ENCODE data around the gene WASF3.

Gene WASF3

GRCh38 chr13:26589754-26590153 is 32.3 kb downstream of the WASF3 start:
- DNase-seq (ENCODE audit: low read depth in 2 of 2) = no peak

GRCh38 chr13:26590379-26590778 is 32.9 kb downstream of the WASF3 start:
- no peak for DNase-seq (ENCODE audit: low read depth in 2 of 2)

DNA sequence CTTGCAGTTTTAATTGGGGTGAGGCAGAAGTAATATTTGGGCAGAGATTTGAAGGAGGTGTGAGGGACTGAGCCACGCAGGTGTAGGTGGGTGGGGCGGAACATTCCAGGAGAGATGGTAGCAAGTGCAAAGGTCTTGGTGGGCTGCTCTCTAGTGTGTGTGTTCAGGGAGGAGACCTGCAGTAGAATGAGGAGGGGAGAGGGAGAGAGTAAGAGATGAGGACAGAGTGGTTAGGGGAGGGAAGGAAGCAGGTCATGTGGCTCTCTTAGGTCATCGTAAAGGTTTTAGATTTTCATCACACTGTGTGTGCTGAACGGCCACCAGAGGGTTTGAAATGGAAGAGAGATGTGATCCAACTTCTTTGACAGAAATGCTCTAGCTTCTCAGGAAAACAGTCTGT is 33.5 kb downstream of the WASF3 start:
- no peak for DNase-seq (ENCODE audit: low read depth in 2 of 2)

DNA sequence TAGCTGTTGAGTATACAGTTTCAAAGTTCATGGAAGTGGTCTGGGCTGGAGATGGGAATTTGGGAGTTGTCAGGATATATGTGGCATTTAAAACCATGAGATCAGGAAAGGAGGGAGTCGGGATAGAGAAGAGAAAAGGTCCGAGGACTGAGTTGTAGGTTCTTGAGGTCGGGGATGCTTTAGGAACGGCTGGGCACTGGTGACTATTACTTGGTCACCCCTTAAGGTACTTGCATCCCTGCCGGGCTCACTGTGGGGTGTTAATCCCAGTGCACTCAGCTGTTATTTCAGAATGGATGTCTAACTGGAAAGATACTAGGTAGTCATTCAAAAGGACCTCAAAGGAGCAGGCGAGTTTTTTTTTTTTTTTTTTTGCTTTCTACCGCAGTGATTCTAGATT is 34.2 kb downstream of the WASF3 start:
- DNase-seq (ENCODE audit: low read depth in 2 of 2) = no peak

GRCh38 chr13:26593661-26594060 is 36.2 kb downstream of the WASF3 start:
- DNase-seq (ENCODE audit: low read depth in 2 of 2) = no peak

DNA sequence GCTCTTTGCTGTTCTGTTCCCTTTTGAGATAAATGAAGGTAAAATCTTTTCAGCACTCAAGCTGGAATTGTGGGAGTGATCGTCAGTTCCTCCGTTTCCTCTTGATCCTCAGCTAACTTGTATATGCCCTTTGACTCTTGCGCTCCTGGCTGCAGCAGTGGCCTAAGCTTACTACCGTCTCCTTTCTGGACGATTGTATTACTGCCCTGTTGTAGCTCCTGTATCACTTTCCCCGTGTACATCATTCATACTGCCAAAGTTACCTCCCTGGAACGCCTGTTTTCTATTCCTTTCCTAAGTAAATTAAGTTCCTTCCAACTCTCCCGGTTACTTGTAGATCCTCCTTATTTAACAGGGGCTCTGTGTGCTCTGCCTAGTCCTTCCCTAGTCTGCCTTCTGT is 36.9 kb downstream of the WASF3 start:
- DNase-seq (ENCODE audit: low read depth in 2 of 2) = no peak

DNA sequence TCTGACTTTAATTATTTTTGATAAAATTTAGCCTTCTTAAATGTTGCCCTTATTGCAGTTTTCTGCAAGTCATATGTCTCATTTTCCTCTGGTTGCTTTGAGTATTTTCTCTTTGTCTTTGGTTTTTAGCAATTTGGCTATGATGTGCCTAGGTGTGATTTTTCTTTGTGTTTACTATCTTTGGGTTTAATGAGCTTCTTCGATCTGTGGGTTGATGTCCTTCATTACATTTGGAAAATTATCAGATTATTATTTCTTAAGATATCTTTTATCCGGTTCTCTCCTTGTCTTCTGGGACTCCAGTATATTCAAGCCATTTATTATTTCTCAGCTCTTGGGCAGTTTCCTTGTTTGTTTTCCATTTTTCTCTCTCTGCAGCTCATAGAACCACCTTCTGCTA is 39.0 kb downstream of the WASF3 start:
- no peak for DNase-seq (ENCODE audit: low read depth in 2 of 2)

- DNase-seq (ENCODE audit: low read depth in 2 of 2) = no peak
These were observed 41.9 kb downstream of the WASF3 start for GRCh38 chr13:26599403-26599802.

GRCh38 chr13:26599860-26600259 is 42.4 kb downstream of the WASF3 start:
- no peak for DNase-seq (ENCODE audit: low read depth in 2 of 2)

DNA sequence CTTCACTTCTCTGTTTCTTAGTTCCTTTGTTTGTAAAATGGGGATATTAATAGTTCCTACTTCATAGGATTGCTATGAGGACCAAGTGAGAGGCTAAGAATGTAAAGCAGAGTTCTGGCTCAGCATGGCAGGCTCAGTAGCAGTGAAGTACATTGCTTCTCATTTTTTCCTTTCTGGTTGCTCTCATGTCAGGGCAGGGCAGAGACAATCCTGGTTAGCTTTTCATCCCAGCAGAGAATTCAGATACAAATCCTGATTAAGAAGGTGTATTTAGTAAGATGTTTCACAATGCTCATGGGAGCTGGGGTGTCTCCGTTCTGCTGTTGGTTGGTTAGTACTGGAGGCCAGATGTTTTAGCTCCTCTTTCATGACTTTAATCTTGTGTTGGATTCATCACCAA is 42.9 kb downstream of the WASF3 start:
- no peak for DNase-seq (ENCODE audit: low read depth in 2 of 2)

GRCh38 chr13:26601669-26602068 is 44.2 kb downstream of the WASF3 start:
- no peak for DNase-seq (ENCODE audit: low read depth in 2 of 2)

GRCh38 chr13:26602783-26603182 is 45.3 kb downstream of the WASF3 start:
- no peak for DNase-seq (ENCODE audit: low read depth in 2 of 2)

GRCh38 chr13:26604784-26605545 is 47.5 kb downstream of the WASF3 start:
- no peak for DNase-seq (ENCODE audit: low read depth in 2 of 2)

DNA sequence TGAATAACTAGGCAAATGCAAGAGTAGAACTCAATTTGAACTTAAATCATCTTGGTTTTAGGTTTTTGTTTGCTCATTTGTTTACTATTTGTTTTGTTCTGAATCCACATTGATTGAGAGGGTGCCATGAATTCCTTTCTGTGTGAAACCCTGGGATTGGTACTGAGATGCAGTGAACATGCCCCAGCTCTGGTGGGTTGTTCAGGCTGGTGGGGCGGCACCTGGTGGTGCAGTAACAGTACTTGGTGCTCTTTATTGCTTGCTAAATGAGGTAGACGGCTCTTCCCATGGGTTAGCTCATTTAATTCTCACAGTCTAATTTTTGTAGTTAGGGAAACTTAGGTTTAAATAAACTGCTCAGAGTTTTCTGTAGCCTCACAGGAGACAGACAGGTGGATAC is 48.4 kb downstream of the WASF3 start:
- DNase-seq (ENCODE audit: low read depth in 2 of 2) = no peak

GRCh38 chr13:26606631-26607030 is 49.1 kb downstream of the WASF3 start:
- DNase-seq (ENCODE audit: low read depth in 2 of 2) = no peak

DNA sequence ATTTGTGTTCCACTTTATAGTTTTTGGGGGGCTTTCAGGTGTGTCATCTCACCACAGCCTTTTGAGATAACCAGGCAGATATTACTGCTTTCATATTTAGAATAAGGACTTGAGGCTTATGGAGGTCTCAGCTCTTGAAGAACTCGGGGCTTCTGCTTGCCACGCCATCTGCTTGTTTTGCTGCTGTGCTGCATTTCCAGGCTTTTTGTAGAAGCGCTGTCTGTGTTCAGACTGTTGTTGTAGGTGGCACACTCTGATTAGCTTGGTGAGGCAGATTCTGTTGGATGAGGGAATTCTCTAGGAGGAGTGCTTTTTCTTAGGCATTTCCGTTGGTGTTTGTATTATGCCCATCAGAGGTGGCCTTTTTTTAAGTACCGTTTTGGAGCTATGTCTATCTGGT is 57.2 kb downstream of the WASF3 start:
- DNase-seq (ENCODE audit: low read depth in 2 of 2) = no peak

DNA sequence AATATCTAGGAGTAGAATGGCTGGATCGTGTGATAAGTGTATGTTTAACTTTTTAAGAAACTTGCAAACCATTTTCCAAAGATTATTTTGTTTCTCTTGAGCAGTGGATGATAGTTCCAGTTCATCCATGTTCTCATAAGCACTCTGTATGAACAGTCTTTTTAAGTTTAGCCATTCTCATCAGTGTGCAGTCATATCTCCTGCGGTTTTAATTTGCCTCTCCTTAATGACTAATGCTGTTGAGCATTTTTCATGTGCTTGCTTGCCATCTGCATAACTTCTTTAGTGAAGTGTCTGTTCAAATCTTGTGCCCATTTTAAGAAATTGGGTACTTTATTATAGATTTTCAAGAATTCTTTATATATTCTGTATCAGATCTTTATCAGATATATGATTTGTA is 58.6 kb downstream of the WASF3 start:
- DNase-seq (ENCODE audit: low read depth in 2 of 2) = no peak

GRCh38 chr13:26618726-26619125 is 61.2 kb downstream of the WASF3 start:
- no peak for DNase-seq (ENCODE audit: low read depth in 2 of 2)

- DNase-seq (ENCODE audit: low read depth in 2 of 2) = no peak
These were observed 61.9 kb downstream of the WASF3 start for GRCh38 chr13:26619358-26619757.

GRCh38 chr13:26621731-26622401 is 64.4 kb downstream of the WASF3 start:
- no peak for DNase-seq (ENCODE audit: low read depth in 2 of 2)

GRCh38 chr13:26623125-26623524 is 65.6 kb downstream of the WASF3 start:
- no peak for DNase-seq (ENCODE audit: low read depth in 2 of 2)

DNA sequence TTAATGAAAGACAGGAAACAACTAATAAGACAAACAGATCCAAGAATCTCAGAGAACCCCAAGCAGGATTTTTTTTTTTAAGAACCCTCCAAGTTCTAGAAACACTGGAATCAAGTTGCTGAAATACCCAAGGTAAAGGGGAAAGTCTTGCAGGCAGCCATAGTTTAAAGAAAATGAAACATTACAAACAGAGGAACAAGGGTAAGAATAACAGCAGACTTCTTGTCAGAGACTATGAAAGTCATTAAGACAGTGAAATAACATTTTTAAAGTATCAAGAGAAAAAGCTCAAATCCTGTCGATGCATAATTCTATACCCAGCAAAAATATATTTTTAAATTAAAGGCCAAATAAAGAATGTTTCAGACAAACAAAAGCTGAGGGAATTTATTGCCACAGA is 67.1 kb downstream of the WASF3 start:
- DNase-seq (ENCODE audit: low read depth in 2 of 2) = no peak

GRCh38 chr13:26626271-26626670 is 68.8 kb downstream of the WASF3 start:
- DNase-seq (ENCODE audit: low read depth in 2 of 2) = no peak

DNA sequence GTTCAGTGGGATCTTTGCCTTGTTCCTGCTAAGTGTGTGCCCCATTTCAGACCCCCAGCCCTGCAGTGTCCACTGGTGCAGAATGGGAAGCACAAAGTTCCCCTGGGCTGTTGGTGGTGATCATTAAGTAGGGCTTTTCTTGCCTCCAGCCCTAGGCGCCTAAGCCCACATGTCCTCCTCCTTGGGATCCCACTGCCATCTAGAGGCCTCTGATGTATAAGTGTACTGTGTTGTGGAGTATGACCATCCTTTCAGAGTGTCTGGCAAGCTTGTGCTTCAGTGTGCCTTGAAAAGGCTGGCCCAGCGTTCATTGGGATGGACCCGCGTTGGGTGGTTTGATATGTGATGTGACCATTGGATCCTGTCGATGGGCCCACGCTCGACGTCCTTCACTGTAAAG is 71.2 kb downstream of the WASF3 start:
- no peak for DNase-seq (ENCODE audit: low read depth in 2 of 2)
